Lower leg skin (tissue), 3 donors: ENCODE results near the gene ASF1B.

ENCODE experiments used
- POLR2A ChIP-seq, 2 donors: fragments of 450-650 bp; IDR thresholded peaks; one replicate each; pipeline ENCODE4 v1.6.1; 2016 to 2017; ENCODE audit warnings: antibody characterized with exemption in 2 of 2, mild to moderate bottlenecking in 1 of 2, moderate library complexity in 1 of 2
- TF ChIP-seq, protein P1 (sequence below), 3 donors: fragments of 450-650 bp; IDR thresholded peaks; one replicate each; pipeline ENCODE4 v1.5.1; 2016; ENCODE audit warnings: antibody characterized with exemption in 3 of 3, mild to moderate bottlenecking in 3 of 3, moderate library complexity in 2 of 3

DNA sequence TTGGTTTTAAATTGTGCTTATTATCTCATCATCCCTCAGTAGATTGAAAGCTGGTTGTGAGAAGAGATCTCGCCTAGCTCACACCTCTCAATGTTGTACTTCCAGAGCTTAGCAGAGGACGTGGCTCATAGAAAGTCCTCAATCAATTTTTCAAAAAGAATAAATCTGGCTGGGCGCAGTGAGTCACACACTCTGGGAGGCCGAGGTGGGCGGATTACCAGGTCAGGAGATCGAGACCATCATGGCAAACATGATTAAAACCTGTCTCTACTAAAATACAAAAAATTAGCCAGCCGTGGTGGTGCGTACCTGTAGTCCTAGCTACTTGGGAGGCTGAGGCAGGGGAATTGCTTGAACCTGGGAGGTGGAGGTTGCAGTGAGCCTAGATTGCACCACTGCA is 4.7 kb upstream of the ASF1B start:
- TF ChIP-seq, protein P1, sequence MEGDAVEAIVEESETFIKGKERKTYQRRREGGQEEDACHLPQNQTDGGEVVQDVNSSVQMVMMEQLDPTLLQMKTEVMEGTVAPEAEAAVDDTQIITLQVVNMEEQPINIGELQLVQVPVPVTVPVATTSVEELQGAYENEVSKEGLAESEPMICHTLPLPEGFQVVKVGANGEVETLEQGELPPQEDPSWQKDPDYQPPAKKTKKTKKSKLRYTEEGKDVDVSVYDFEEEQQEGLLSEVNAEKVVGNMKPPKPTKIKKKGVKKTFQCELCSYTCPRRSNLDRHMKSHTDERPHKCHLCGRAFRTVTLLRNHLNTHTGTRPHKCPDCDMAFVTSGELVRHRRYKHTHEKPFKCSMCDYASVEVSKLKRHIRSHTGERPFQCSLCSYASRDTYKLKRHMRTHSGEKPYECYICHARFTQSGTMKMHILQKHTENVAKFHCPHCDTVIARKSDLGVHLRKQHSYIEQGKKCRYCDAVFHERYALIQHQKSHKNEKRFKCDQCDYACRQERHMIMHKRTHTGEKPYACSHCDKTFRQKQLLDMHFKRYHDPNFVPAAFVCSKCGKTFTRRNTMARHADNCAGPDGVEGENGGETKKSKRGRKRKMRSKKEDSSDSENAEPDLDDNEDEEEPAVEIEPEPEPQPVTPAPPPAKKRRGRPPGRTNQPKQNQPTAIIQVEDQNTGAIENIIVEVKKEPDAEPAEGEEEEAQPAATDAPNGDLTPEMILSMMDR (IDR thresholded peaks at IDR 0.05): no peak
- TF ChIP-seq POLR2A (IDR thresholded peaks at IDR 0.05): no peak
